GM21619 (cell line): ENCODE data around the gene GLS.
"Not testable (repeated sequence)": the region's sequence is repeated elsewhere in the genome, so short reads cannot be mapped to it uniquely, and the experiment has no call there.

Experiments used
- ATAC-seq: cut with Tn5 transposase; IDR thresholded peaks from one replicate; pipeline ENCODE4 v1.9.1; 2021; ENCODE audit not compliant: unreplicated experiment

The GLS gene

DNA sequence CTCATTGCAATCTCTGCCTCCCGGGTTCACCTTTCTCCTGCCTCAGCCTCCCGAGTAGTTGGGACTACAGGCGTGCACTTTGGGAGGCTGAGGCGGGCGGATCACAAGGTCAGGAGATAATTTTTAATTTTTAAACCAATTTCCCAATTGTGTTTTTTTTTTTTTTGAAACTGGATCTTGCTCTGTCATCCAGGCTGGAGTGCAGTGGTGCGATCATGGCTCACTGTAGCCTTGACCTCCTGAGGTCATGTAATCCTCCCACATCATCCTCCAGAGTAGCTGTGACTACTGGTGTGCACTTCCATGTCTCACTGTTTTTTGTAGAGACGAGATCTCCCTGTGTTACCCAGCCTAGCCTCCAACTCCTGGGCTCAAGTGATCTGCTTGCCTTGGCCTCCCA, 49.3 kb downstream of the GLS start:
- ATAC-seq: no peak

DNA sequence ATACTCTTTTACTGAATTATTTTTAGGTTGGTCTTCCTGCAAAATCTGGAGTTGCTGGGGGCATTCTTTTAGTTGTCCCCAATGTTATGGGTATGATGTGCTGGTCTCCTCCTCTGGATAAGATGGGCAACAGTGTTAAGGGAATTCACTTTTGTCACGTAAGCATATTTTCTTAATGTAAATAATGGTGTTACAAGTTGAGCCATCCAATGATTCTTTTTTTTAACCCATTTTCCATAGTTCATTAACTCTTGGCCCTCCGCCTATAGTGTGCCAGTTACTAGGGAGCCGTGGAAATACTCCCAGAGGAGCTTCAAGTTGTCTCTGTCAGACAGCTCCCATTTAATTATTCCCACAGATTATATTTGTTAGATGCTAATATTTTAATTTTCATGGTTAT, 49.8 kb downstream of the GLS start:
- ATAC-seq: no peak

DNA sequence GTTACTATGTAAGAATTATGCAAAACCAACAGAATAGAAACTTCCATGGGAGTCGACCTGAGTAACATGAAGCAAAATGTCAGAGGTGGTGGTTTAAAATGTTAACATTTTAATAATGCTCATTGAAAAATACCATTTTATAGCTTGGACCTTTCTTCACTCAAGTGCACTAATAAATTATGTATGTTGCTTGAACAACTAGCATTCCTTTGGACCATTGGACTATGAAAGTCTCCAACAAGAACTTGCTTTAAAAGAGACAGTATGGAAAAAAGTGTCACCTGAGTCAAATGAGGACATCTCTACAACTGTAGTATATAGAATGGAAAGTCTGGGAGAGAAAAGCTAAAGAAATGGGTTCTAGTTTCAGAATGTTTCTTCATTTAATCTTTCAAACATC, 51.9 kb downstream of the GLS start:
- no peak for ATAC-seq

DNA sequence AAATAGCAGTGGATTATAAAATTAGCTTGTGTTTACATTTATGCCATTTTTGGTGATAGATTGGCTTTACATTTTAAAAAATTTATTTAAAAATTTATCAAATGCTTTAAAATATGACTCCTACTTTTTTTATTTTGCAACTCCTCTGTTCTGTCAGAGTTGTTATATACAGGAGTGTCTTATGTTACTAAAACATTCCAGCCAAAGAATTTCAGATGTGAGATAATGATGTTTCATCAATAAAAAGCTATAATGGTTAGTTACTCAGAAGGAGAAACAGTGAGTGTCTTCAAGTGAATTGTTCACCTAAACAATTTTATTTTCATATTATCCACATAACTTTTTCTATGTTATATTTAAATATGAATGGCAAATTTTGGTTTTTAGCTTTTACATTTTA, 52.7 kb downstream of the GLS start:
- ATAC-seq: no peak

DNA sequence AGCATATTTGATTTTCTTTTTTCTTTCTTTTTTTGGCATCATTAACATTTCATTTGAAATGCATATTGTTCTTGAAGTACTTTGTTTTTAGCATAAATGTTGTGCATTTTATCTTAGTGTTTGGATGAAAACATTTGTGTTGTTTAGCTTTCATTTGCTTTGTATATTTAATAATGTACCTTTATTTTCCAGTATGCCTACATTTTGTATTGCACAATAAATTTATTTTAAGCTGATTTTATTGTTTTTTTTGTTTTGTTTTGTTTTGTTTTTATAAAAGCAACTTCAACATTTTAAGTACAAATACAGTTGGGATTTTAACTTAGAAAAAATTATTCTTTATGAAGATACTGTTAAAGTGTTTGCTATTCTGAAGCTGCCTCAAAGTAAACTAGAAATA, 54.4 kb downstream of the GLS start:
- ATAC-seq: no peak

DNA sequence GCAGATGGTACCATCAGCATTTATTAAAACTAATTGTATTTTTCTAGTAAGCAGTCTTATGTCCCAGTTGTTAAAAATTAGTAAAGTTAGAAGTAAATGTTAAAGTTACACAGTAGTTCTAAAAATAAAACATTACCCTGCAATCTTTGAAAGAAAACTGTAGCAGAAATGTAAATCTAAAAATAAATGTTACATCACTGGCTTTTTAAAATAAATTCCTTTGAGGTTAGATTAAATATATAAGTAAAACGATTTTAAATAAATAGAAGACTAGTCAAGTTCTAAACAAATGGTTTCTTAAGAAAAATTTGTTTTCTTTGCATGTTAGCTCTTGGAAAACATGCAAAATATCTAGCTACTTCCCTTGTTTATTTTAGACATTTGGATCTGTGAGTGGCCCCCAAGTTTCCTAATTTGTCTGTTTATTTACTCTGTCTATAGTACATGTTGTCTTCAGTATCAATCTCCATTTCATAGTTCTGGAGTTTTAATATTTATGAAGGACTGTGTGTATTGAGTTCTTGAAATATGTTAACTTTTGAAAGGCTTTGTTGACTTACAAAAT, 58.2 kb downstream of the GLS start:
- no peak for ATAC-seq

DNA sequence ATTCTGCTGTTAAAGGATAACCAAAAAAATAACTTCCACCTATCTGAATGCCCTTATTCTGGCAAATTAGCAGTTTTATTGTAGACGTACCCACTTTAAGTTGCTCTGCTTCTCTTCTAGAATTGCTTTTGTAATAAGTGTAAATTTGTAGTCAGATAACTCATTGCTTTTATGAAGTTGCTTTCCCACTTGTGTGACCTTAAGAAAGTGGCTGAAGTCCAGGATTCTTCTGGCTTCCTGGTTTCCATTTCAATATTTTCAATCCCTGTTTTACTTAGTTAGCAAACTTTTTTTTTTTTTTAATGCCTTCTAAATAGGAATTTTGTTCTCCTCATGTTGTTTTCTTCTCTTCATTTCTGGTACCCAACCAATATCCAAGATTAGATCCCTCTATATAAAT, 59.8 kb downstream of the GLS start:
- ATAC-seq: no peak

DNA sequence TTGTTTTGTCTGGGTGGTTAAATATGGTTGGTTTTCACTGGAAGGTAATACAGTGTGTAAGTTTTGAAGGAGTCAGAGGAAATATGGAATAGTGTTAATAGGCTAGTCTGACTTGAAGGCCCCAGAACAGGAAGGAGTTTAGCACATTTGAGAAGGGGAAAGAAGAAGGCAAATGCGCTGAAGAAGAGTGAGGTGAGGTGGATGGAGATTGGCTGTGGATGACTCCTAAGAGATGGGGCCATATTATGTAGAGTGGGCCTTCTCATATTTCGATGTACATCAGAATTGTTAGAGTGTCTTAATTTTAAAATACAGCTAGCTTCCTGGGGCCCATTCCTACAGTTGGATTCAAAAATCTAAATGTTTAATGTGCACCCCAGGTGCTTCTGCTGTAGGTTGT, 61.0 kb downstream of the GLS start:
- ATAC-seq: no peak

DNA sequence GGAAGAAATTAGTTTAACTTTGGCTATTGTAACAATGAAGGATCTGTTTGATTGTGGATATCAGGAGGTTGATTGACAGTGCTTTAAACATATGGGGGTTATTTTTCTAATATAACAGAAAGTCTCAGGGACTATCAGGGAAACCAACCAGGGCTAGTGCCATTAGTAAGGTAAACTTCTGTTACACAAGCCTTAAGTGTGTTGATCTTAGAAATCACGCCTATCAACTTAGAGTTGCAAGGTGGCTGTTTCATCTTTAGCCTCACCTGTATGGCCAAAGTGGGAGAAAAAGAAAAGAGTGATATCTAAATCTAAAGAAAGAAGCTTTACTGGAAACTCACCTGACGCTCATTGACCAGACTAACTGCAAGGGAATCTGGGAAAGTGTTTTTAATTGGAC, 62.1 kb downstream of the GLS start:
- no peak for ATAC-seq

DNA sequence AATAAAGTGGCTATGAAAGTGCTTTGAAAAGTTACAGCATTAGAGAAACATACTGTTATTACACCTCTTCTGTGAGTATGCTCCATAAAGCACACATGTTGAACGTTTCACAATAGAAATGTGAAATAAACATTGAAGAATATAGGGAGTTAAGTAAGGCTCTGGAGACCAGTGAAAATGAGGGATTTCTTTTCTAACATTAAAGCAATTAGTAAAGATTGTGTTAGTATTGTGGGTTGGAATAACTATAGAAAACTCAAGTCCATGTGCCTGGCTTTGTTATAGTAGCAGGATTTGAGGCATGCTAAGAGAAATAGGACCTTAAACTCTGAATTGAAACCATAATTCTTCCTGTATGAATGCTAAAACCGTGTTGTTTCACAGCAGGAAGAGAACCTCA, 63.1 kb downstream of the GLS start:
- no peak for ATAC-seq

DNA sequence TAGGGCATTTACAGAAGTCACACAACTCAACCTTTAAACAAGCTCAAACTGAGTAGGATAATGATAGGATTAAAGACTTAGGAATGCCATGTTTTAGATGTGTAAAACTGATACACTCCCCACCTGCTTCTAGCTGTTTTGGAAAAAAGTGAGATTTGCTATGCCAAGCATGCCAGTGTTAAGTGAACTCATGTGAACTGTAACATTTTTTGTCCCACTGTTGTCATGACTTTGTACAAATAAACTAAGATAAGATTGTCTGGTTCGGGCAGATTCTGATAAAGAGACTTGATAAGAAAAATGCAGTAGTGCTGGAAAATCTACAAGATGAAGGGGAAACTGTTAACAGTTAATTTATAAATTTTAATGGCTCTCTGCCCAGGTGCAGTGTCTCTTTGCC, 66.5 kb downstream of the GLS start:
- no peak for ATAC-seq

DNA sequence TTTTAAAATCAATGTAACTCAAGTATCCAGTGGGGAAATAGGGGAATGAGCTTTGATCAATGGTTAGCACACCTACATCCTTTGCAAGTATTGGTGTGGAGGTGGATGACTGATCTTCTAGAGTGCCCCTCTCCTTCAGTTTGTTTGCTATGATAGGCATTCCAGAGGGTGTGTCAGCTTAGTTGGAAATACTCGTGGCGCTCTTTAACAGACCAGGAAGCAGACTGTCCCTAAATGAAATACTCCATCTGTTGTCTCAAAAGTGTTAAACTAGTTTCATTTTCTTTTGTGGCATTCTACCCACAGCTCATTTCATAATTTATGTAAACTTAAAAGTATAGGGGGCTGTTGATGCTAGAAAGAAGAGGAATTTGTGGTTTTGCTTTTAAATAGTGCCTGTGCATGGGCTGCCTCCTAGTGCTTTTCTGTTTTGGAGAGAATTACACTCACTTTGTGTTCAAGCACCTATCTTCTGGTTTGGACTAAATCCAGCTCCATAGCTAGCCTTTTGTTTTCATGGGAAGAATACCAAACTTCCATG, 67.2 kb downstream of the GLS start:
- ATAC-seq: peak; percentile 80

DNA sequence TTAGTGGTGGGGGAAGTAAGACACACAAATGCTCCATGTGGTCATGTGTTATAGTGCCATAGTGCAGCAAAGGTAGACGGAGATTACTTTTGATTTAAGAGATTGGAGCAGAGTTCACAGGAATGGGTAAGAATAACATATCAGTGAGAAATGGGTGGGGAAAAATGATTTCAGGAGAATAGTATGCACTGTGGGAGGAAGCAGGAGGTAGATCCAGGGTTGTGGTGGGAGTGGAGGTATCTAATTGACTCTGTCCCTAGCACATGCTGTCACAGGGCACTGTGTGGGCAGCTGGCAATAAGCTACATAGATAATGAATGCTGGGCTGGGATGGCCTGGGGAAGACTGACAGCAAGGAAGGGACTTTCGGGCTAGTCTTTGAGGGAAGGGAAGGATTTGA, 68.0 kb downstream of the GLS start:
- ATAC-seq: no peak

DNA sequence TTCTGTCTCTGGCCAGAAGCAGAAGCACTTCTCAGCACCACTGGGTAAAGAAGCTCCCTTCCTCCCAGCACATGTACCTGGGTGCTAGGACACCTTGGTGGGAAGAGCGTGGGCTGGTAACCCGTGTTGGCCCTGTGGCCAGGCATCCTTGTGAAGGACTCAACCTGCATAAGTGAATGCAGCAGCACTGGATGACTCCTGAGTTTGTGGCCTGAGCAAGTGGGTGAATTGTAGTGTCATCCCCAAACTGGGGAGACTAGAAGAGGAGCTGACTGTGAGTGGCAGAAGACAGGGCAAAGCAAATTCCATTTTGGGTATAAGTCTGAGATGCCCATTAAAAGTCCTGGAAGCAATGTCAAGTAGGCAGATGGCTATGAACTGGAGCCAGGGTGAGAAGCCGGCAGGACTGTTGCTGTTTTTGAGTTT, 70.0 kb downstream of the GLS start:
- ATAC-seq: no peak

DNA sequence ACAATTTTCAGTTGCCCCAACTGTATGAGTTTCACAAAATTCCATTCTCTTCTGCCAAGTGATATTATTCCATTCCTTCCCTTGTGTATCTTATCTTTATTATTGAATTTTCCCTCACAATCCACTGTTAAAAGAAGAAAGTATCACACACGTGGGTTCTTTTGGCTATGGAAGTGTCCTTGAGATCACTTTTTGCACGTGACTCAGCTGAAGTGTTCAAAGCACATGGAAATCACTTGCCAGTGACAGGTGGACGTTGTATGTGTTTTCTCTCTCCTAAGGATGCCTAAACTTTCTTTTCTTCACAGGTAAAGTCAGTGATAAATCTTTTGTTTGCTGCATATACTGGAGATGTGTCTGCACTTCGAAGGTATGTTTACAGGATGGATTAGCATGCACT, 72.6 kb downstream of the GLS start:
- no peak for ATAC-seq

DNA sequence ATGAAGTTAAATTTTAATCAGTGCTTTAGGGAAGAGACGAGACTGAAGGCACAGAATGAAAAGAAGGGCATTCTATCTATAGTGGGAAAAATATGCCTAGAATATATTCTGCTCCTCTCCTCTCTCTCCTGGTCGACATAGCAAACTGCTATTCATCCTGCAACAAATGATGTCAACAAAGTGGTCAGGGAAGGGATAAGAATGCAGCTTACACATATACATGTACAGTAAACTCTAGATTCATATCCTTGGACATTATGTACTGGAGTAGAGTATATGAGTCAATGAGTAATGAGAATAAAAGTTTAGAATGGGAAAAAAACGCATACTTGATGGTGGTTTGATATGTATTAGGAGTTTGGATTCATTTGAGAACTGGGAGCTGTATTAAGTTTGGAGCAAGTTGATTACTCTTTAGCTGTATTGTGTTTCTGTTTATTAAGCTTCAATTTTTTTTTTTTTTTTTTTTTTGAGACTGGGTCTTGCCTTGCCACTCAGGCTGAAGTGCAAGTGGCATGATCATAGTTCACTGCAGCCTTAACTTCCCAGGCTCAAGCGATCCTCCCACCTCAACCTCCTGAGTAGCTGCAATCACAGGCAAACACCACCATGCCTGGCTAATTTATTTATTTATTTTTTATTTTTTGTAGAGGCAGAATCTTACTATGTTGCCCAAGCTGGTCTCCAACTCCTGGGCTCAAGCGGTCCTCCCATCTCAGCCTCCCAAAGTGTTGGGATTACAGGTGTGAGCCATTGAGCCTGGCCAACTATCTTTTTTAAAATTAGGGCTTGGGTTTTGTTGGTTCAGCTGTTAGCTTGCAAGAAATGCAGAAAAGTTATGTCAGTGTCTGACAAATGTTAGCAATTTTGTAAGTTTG, 79.5 kb downstream of the GLS start:
- ATAC-seq: no peak

DNA sequence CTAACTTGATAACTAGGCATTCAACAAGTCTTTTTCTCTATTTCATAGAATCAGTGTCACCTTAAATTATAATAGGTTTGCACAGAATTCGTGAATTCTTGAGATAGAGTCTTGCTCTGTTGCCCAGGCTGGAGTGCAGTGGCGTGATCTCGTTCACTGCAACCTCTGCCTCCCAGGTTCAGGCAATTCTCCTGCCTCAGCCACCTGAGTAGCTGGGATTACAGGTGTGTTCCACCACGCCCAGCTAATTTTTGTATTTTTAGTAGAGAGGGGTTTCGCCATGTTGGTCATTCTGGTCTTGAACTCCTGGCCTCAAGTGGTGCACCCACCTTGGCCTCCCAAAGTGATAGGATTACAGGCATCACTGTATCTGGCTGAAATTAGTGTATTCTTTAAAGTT, 80.5 kb downstream of the GLS start:
- not testable (repeated sequence) for ATAC-seq

DNA sequence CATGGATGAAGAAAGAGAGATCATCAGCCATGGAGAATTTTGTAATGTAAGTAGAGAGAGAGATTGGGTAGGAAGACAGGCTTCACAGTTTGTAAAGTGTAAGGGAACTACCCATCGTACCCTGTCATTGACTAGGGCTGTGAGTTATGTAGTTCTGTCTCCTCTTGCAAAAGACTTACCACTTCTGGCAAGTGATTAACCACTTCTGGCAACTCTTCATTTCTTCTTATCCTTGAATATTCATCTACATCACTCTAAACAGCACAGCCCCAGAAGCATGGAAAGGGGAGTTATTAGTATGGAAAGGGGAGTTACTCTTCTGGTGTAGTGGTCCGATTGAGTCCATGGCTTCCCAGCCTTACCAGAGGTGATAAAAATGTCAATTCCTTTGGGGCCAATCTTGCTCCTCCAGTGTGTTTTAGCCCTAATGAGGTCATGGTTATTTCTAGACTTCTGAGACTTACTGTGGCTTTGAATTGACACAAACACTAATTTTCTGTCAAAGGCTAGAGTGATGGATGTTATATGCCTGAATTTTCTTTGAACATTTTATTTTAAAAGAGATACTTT, 81.4 kb downstream of the GLS start:
- ATAC-seq: no peak

DNA sequence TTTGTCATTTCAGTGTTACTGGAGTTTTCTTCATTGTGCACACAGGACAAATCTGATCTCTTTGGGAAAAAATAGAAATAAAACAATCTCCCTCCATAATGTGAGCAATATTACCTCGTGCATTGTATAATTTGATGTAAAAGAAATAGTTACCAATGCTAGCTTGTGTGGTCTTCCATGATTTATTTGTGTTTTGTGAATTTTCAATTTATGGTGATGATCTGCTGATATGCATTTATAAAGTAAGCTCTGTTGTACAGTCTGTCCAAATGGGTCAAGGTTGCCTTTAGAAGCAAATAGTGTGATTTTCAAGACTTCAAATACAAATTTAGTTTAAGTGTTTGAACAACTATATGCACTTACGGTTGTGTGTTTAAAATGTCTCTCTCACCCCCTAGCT, 82.5 kb downstream of the GLS start:
- ATAC-seq: no peak

DNA sequence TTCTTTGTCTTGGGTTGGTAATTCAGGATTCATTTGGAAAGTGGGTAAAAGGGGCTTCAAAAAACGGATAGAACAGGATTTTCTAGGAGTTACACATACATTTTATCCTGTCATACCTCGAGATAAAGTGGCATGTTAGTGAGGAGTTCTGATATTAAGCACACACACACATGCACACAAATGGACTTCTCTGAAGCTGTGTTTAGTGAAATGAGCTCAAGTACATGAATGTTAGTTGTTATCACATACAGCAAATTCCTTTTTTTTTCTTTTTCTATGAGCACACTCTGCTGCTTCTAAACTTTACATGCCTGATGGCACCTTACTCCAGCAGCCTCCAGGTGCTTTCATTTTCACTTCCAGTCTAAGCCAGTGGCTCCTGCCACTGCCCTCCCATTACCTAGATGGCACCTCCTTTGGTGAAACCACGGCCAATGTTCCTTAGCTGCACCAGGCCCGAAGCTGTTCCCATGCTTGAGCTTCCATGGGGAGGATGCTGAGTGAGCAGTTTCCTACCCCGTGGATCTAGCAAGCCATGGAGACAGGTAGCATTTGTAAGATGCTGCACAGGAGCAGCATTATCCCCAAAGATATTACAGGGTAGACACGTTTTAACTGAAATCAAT, 83.7 kb downstream of the GLS start:
- no peak for ATAC-seq

DNA sequence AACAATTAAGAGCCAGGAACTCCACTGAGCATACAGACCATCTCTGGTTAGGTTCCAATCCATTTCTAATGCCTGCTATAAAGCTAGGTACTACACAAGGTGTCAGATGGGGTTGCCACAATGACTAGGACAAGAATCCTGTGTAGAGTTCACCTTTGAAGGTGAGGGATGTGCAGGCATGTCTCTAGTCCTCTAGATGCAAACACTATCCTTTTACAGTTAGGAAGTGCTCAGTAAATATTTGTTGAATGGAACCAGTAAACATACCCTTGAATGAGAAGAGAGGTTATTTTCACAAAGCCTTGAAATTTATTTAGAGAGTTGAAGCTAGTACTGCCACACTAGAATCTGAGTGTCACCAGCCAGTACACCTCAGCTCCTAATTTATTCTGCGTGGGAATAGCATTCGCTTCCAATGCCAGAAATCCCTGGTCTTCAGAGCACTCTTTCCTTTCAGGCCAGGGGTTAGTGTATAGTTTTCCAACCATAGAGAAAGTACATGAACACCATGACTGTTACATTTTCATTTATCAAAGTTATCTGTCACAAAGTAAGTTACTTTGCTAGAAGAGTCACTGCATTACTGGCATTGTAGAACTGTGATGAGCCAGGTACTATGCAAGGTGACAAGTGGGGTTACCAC, 85.1 kb downstream of the GLS start:
- ATAC-seq: no peak
